Measurements from ENCODE around the gene PIAS4. TPM values are rescaled to one million over a fixed set of nuclear protein-coding genes. Genes with fewer than 3 reads are reported as not detected.
"Not testable (repeated sequence)": the region's sequence is repeated elsewhere in the genome, so short reads cannot be mapped to it uniquely, and the experiment has no call there.

PIAS4 gene
- total RNA-seq, 2 experiments from 2014 or later = 23.0 to 37.3 TPM

GRCh38 chr19:3984584-3984907 lies 23.0 kb upstream of the PIAS4 start:
- ATAC-seq = no peak
- peaks cover 54% of the 10 kb centered on the region for H3K4me1 Mint-ChIP-seq
- no peaks in the 10 kb centered on the region for H3K27me3 Mint-ChIP-seq
- H3K4me3 Mint-ChIP-seq = peak overlapping the region; percentile 87
- POLR2A ChIA-PET = interaction anchor here (1.0 to 2.8 kb wide), 3 partner anchors 9 to 23 kb away, joined by 3 to 30 read pairs (median 25); partner anchors contain the start of genes DAPK3 and PIAS4
- intact Hi-C loops (cut with DNase I, micrococcal nuclease) = loop anchor here in 1 of 2 experiments (2.0 to 10.0 kb wide), 2 partner anchors 358 to 1700 kb away; partner anchors contain the start of genes CACTIN, HSD11B1L and MICOS13
- H3K36me3 Mint-ChIP-seq (ENCODE audit: low read depth) = peaks cover 54% of the 10 kb centered on the region
- CTCF ChIA-PET = no interaction called here
- DNase-seq = no peak
- no peaks in the 10 kb centered on the region for H3K9me3 Mint-ChIP-seq (ENCODE audit: low read depth)
- H3K27ac Mint-ChIP-seq = peak overlapping the region; percentile 94

- intact Hi-C loops (cut with DNase I, micrococcal nuclease) = loop anchor here (1.0 to 10.0 kb wide), 14 partner anchors 14 to 1700 kb away; partner anchors contain the start of genes ZBTB7A (in 2 of the 2), ANKRD24 (in 1 of the 2), APBA3 (in 1 of the 2) and CACTIN (in 1 of the 2)
- H3K36me3 Mint-ChIP-seq (ENCODE audit: low read depth) = peaks cover 50% of the 10 kb centered on the region
- peak; percentile 94 for DNase-seq
- ATAC-seq = peak; percentile 45
- H3K27ac Mint-ChIP-seq = peak within 1 kb of the TSS; percentile 94
- H3K4me3 Mint-ChIP-seq = peak within 1 kb of the TSS; percentile 87
- CTCF ChIA-PET = interaction anchor here (0.6 to 1.7 kb wide), 10 partner anchors 14 to 360 kb away, joined by 3 to 11 read pairs (median 5); partner anchors contain the start of gene DAPK3
- POLR2A ChIA-PET = interaction anchor here (0.6 to 2.8 kb wide), 9 partner anchors 9 to 490 kb away, joined by 3 to 30 read pairs (median 3); partner anchors contain the start of genes DAPK3 and PIAS4
- no peaks in the 10 kb centered on the region for H3K9me3 Mint-ChIP-seq (ENCODE audit: low read depth)
- peaks cover 52% of the 10 kb centered on the region for H3K4me1 Mint-ChIP-seq
- no peaks in the 10 kb centered on the region for H3K27me3 Mint-ChIP-seq
These were observed 22.5 kb upstream of the PIAS4 start, which contains the start of gene EEF2 for GRCh38 chr19:3984908-3985642. TSS of gene EEF2 (minus strand) at chr19:3985463. CDS start at chr19:3985380, 83 bp downstream.

GRCh38 chr19:3985643-3986259 lies 21.8 kb upstream of the PIAS4 start:
- Mint-ChIP-seq H3K27me3 (no peaks in the 10 kb centered on the region), H3K27ac (peak overlapping the region; percentile 94), H3K9me3 (ENCODE audit: low read depth) (no peaks in the 10 kb centered on the region), H3K4me3 (peak overlapping the region; percentile 87), H3K36me3 (ENCODE audit: low read depth) (peaks cover 45% of the 10 kb centered on the region), H3K4me1 (peaks cover 55% of the 10 kb centered on the region)
- DNase-seq = no peak
- CTCF ChIA-PET = interaction anchor here (0.6 to 1.7 kb wide), 11 partner anchors 10 to 359 kb away, joined by 3 to 11 read pairs (median 5); partner anchors contain the start of gene DAPK3
- POLR2A ChIA-PET = interaction anchor here (0.6 to 2.8 kb wide), 9 partner anchors 10 to 491 kb away, joined by 3 to 30 read pairs (median 3); partner anchors contain the start of genes DAPK3 and PIAS4
- intact Hi-C loops (cut with DNase I, micrococcal nuclease) = loop anchor here (1.0 to 10.0 kb wide), 19 partner anchors 14 to 1699 kb away; partner anchors contain the start of genes DAPK3 (in 2 of the 2), ZBTB7A (in 2 of the 2), ANKRD24 (in 1 of the 2) and APBA3 (in 1 of the 2)
- ATAC-seq = no peak

- ATAC-seq = peak; percentile 44
- peaks cover 52% of the 10 kb centered on the region for H3K4me1 Mint-ChIP-seq
These were observed 21.1 kb upstream of the PIAS4 start for GRCh38 chr19:3986260-3987041.

GRCh38 chr19:3987619-3988371 lies 19.7 kb upstream of the PIAS4 start:
- Mint-ChIP-seq H3K36me3 (ENCODE audit: low read depth) (peaks cover 26% of the 10 kb centered on the region), H3K9me3 (ENCODE audit: low read depth) (no peaks in the 10 kb centered on the region), H3K27ac (peak overlapping the region; percentile 80), H3K4me3 (peak overlapping the region; percentile 87), H3K27me3 (no peaks in the 10 kb centered on the region), H3K4me1 (peaks cover 43% of the 10 kb centered on the region)
- ChIA-PET POLR2A (interaction anchor here (0.7 to 1.5 kb wide), 8 partner anchors 8 to 1716 kb away, joined by 3 to 9 read pairs (median 5); partner anchors contain the start of genes DAPK3, EBI3 and PIAS4), CTCF (interaction anchor here (0.5 to 2.0 kb wide), 18 partner anchors 9 to 484 kb away, joined by 3 to 12 read pairs (median 4); partner anchors contain the start of genes EBI3, MRPL54 and PIAS4)
- intact Hi-C loops (cut with DNase I, micrococcal nuclease) = loop anchor here (1.0 to 10.0 kb wide), 8 partner anchors 17 to 1697 kb away; partner anchors contain the start of genes DAPK3 (in 1 of the 2), DPP9 (in 1 of the 2), HMG20B (in 1 of the 2) and HSD11B1L (in 1 of the 2)
- DNase-seq = peak; percentile 94
- peak; percentile 42 for ATAC-seq

More at GRCh38 chr19:3986260-3987041, 21.1 kb upstream of the PIAS4 start:
- intact Hi-C loops (cut with DNase I, micrococcal nuclease) = loop anchor here (1.0 to 10.0 kb wide), 11 partner anchors 16 to 1698 kb away; partner anchors contain the start of genes DAPK3 (in 1 of the 2), DPP9 (in 1 of the 2), HMG20B (in 1 of the 2) and HSD11B1L (in 1 of the 2)
- CTCF ChIA-PET = interaction anchor here (0.9 to 1.7 kb wide), 9 partner anchors 11 to 216 kb away, joined by 3 to 11 read pairs (median 5); partner anchors contain the start of gene DAPK3
- Mint-ChIP-seq H3K27me3 (no peaks in the 10 kb centered on the region), H3K27ac (peak overlapping the region; percentile 94), H3K9me3 (ENCODE audit: low read depth) (no peaks in the 10 kb centered on the region), H3K4me3 (peak overlapping the region; percentile 87), H3K36me3 (ENCODE audit: low read depth) (peaks cover 39% of the 10 kb centered on the region)
- peak; percentile 80 for DNase-seq
- POLR2A ChIA-PET = interaction anchor here (1.5 kb wide), 1 partner anchor 21 kb away, joined by 6 read pairs; the partner anchor contains the start of gene PIAS4

- H3K27me3 Mint-ChIP-seq = no peaks in the 10 kb centered on the region
- peak overlapping the region; percentile 11 for H3K4me3 Mint-ChIP-seq
- H3K9me3 Mint-ChIP-seq (ENCODE audit: low read depth) = no peaks in the 10 kb centered on the region
- intact Hi-C loops (cut with DNase I, micrococcal nuclease) = loop anchor here (1.0 to 5.0 kb wide), 8 partner anchors 17 to 482 kb away; partner anchors contain the start of genes PIAS4 (in 2 of the 2), ANKRD24 (in 1 of the 2), HDGFL2 (in 1 of the 2) and MAP2K2 (in 1 of the 2)
- peaks cover 24% of the 10 kb centered on the region for H3K4me1 Mint-ChIP-seq
- H3K36me3 Mint-ChIP-seq (ENCODE audit: low read depth) = no peaks in the 10 kb centered on the region
- CTCF ChIA-PET = interaction anchor here (1.3 to 1.5 kb wide), 4 partner anchors 10 to 113 kb away, joined by 3 to 5 read pairs (median 4); no protein-coding TSS in a partner anchor
- POLR2A ChIA-PET = interaction anchor here (0.5 to 0.6 kb wide), 2 partner anchors 13 to 31 kb away, joined by 3 to 8 read pairs; no protein-coding TSS in a partner anchor
- H3K27ac Mint-ChIP-seq = peak overlapping the region; percentile 73
- no peak for DNase-seq
- no peak for ATAC-seq
These were observed 16.8 kb upstream of the PIAS4 start for GRCh38 chr19:3990815-3991117.

- no peak for ATAC-seq
These were observed 11.9 kb upstream of the PIAS4 start for GRCh38 chr19:3995607-3996006.

GRCh38 chr19:3998667-3999412 lies 8.7 kb upstream of the PIAS4 start:
- H3K4me1 Mint-ChIP-seq; ATAC-seq; H3K9me3 Mint-ChIP-seq (ENCODE audit: low read depth); H3K27me3 Mint-ChIP-seq; POLR2A ChIA-PET; H3K27ac Mint-ChIP-seq; intact Hi-C loops (cut with DNase I, micrococcal nuclease); H3K4me3 Mint-ChIP-seq; DNase-seq; CTCF ChIA-PET; H3K36me3 Mint-ChIP-seq (ENCODE audit: low read depth): not testable (repeated sequence)

More at GRCh38 chr19:3995607-3996006, 11.9 kb upstream of the PIAS4 start:
- H3K36me3 Mint-ChIP-seq (ENCODE audit: low read depth) = no peaks in the 10 kb centered on the region
- H3K27me3 Mint-ChIP-seq = no peaks in the 10 kb centered on the region
- ChIA-PET POLR2A (no interaction called here), CTCF (interaction anchor here (0.8 to 1.3 kb wide), 2 partner anchors 12 to 177 kb away, joined by 3 read pairs; partner anchors contain the start of gene PIAS4)
- peaks cover 3% of the 10 kb centered on the region for H3K4me1 Mint-ChIP-seq
- no peak overlapping the region for H3K27ac Mint-ChIP-seq
- intact Hi-C loops (cut with DNase I, micrococcal nuclease) = no loop called here
- no peak for DNase-seq
- no peak overlapping the region for H3K4me3 Mint-ChIP-seq
- no peaks in the 10 kb centered on the region for H3K9me3 Mint-ChIP-seq (ENCODE audit: low read depth)

- H3K36me3 Mint-ChIP-seq (ENCODE audit: low read depth); ATAC-seq; DNase-seq; H3K4me1 Mint-ChIP-seq; H3K27ac Mint-ChIP-seq; intact Hi-C loops (cut with DNase I, micrococcal nuclease); H3K4me3 Mint-ChIP-seq; H3K27me3 Mint-ChIP-seq; H3K9me3 Mint-ChIP-seq (ENCODE audit: low read depth): not testable (repeated sequence)
- ChIA-PET POLR2A (interaction anchor here (0.7 kb wide), 1 partner anchor 84 kb away, joined by 3 read pairs; no protein-coding TSS in a partner anchor), CTCF (interaction anchor here (0.6 to 1.1 kb wide), 2 partner anchors 10 to 108 kb away, joined by 3 read pairs; no protein-coding TSS in a partner anchor)
These were observed 6.7 kb upstream of the PIAS4 start for GRCh38 chr19:4000798-4001197.
